GM19468 (cell line): ENCODE results near the gene PPARA.

ENCODE experiments used
- ATAC-seq: cut with Tn5 transposase; IDR thresholded peaks from one replicate; pipeline ENCODE4 v1.9.1; 2021; ENCODE audit warnings: mild to moderate bottlenecking, moderate library complexity, moderate number of reproducible peaks; ENCODE audit not compliant: unreplicated experiment; ENCODE audit errors: extremely low read depth

Gene PPARA

DNA sequence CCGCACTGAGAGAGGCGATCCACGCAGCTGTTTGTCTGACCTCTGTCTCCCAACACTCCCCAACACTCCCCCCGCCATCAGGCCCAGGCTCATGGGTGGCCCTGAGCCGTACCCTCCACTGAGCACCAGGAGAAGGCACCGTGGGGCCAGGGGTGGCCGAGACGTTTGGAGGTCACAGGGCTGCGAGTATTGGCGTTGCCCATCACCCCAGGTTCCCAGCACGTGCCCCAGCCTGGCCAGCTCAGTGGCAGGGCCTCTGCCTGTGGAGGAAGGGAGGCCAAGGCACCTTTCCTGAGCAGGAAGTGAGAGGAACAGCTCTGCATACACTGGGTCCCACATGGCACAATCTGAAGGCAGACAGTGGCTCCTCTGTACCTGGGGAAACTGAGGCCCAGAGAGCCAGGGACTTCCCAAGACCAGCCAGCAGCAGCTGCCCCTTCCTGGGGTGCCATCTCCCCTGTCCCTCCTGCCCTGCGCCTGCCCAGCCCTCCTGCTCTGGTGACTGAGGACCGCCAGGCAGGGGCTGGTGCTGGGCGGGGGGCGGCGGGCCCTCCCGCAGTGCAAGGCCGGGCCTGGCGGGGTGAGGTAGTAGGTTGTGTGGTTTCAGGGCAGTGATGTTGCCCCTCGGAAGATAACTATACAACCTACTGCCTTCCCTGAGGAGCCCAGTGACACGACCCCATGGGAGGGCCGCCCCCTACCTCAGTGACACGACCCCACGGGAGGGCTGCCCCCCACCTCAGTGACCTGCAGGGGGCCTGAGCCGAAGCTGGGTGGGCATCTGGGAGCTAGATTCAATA lies 37.0 kb upstream of the PPARA start:
- no peak for ATAC-seq

DNA sequence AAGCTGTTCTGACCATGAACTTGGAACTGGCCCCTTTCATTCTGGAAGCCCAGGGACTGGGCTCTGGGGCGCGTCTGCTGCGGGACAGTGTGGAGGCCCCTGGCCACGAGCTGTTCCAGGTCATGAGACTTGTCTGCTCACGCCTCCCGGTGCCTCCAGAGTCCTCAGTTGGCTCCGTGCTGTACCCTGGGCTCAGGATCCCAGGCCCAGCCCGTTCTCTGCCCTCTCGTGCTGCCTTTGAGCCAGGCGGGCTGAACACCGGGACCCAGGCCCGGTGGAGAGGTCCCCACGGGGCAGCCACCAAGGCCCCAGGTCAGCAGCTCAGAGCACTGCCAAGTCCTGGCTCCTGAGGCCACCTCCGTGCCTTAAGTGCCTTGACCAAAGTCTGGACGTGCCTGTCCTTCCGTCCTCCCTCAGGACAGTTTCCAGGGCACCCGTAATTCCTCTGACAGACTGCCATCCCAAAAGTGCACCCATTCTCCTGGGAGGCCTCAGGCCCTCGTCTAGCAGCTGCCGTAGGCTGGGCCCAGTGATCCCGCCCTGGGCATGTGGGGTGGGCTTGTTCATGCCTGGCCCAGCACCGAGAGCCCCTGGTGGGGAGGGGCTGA lies 36.3 kb upstream of the PPARA start:
- no peak for ATAC-seq

DNA sequence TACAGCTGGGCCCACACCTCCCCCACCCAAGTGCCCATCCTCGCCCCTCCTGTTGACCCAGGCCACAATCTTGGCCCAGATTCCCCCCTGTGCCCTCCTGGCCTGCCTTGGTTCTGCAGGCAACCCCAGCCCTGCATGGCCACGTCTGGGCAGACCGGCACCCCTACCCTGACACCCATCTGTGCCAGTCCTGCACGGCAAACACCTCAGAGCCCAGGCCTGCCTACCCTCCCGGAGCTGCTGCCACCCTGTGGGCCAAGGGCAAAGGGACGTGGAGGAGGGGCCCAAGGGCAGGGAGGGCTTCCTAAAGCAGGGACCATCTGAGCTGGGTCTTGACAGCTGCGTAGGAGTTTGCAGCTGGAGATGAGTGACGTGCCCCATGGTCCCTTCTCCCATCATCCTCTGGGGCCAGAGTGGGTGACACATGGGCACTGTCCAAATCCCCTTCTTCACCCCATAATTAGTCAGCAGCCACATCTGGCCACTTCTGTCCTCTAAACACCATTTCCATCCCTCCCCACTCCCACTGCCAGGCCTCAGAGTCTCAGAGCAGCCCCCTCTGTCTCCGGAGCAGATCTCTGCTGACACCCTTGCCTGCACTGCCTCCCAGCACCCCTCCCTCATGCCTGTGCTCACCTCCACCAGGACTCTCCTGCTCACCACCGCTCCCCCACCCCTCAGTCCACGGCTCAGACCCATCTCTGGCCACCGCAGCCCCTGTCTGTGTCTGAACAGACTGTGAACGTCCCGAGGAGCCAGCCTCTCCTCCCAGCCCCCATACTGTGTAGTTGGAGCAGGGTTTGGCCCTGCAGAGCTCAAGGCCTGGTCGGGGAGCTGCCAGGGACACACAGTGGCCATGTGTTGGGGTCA lies 35.6 kb upstream of the PPARA start:
- ATAC-seq: no peak

- no peak for ATAC-seq
Measured at GRCh38 chr22:46115388-46115678, 35.0 kb upstream of the PPARA start.

GRCh38 chr22:46115755-46116490 lies 34.4 kb upstream of the PPARA start:
- ATAC-seq: no peak

- no peak for ATAC-seq
Measured at GRCh38 chr22:46116491-46116958, 33.8 kb upstream of the PPARA start.

- no peak for ATAC-seq
Measured at GRCh38 chr22:46117206-46118199, 32.8 kb upstream of the PPARA start.

DNA sequence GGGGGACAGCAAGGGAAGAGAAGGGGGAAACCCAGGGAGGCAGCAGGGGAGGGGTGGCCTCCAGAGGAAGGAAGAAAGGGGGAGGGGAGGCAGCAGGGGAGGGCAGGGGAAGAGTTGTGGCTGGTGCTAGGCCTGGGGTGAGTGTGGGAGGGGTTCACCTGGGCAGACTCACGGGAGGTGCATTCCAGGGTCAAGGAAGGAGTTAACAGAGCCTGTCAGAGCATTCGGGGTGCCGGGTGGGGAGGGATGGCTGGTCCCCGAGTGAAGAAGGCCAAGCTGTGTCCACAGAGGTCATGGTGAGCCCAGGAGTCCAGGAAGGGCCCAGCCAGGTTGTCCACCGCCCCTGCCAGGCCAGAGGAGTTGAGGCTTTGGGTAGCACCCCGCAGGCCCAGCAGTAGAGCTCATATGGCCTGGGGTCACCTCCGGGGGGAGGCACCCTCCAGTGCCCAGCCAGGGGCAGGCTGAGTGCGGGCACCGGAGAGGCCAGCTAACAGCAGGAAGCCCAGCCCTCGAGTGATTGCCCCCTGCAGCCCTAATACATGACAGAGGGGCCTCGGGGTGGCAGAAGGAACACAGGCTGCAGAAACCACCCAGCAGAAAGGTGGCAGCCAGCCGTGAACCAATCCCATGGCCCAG lies 31.1 kb upstream of the PPARA start:
- ATAC-seq: no peak

- no peak for ATAC-seq
Measured at GRCh38 chr22:46119729-46120419, 30.5 kb upstream of the PPARA start.

GRCh38 chr22:46120420-46120737 lies 29.9 kb upstream of the PPARA start:
- ATAC-seq: no peak

- no peak for ATAC-seq
Measured at GRCh38 chr22:46121079-46121478, 29.2 kb upstream of the PPARA start.

GRCh38 chr22:46121523-46122287 lies 28.6 kb upstream of the PPARA start:
- no peak for ATAC-seq

DNA sequence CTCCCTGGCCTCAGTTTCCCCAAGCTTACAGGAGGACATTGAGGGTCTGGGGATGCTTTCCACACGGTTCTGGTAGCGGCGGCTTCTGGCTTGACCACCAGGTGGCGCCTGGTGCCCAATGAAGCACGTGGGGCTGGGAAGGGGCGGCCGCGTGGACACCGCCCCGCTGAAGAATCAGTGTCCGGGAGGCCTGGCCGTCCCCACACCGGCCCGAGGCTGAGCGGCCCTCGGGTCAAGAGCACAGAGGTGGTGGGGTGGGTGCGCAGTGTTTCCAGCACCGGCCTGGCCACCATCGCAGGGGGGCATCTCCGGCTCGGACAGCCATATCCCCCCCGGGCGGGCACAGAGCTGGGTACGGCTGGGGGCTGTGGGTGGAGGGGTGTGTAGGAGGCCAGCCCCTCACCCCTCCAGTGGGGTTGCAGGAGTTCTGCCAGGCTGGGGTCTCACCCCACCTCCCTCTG lies 27.8 kb upstream of the PPARA start:
- ATAC-seq: no peak

DNA sequence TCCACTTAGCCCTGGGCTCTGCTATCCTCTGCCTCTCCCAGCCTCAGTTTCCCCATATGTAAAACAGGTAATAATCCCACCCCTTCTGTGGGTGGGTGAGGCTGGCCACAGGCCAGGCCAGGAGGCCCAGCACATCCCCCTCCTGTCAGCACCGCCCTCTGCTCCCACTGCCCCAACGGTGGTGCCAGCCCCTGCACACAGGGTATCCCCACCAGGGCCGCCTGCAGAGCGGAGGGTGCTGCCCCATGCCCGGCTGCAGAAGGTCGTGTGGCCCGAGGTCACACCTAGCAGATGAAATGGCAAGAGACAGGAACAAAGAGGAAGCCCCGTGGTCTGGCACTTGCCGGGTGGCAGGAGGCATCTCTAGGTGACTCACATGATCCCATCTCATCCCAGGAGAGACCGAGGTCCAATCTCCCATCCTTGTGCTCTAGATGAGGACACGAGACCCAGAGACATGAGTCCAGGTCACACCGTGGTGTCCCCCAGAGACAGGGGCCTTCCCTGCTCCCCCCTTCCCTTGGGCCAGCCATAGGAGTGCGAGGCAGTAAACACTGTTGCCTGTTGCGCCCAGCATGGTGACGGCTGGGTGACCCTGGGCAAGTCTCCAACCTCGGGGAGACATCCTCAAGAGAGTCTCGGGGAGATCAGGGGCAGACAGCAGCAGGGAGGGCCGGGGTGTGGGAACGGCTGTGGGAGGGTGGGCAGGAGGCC lies 27.2 kb upstream of the PPARA start:
- ATAC-seq: no peak

DNA sequence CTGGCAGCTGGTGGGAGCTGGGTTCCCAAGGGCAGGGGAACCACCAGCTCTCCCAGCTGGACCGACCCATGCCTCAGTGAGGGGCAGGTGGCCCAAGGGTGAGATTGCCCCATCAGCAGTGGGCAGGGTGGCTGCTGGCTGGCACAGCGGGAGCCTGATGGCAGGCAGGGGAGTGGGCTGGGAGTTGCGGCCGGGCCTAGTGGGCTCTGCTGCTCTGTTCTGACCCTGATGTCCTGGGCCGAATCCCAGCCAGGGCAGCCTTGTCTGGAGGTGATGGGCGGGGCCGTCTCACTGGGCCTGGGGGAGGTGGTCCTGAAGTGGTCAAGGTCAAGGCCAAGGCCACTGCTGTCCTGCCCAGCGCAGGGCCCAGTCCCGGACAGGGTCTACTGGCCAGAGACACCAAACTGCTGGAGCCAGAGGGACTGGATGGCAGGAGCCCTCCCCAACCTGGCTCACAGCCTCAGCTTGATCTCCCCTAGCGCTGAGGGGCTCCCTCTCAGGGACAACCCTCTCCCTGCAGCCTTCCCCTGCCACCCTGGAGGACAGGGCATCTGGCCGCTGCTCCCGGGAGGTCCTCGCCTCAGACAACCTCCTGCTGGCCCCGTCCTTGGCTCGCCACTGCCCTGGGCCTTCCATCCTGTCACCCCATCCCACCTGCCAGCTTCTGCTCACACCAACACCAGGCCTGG lies 26.5 kb upstream of the PPARA start:
- no peak for ATAC-seq

DNA sequence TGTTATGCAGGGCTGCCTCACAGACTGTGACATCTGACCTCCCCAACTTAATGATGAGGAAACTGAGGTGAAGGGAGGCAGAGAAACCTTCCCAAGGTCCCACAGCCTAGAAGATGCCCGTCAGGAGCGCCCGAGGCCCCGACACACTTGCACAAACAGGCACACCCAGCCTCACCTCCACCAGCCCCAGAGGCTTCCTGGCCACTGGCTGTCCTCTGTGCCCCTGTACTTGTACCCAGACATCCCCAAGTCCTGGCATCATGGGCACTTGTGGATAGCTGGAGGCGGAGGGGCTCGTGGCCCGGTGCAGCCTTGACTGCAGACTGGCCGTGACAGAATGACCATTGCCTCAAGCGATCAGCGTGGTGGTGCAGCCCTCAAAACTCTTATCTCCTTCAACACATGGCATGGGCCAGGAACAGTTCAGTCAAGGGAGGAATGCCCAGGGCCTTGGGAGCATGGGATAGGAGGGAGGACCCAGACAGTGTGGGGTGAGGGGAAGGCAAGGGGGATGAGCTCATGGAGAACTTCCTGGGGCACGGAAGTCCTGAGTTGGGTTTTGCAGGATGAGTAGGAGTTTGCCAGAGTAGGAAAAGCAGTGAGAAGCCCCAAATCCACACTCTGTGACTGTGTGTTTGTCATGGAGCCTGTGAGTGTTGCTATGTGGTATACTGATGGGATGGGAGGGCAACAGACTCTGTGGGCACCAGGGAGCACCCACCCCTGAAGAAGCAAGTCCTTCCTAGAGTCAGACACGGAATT lies 25.8 kb upstream of the PPARA start:
- ATAC-seq: no peak
